GM19463 (cell line): ENCODE results near the gene RTN4R.
"Not testable (repeated sequence)": the region's sequence is repeated elsewhere in the genome, so short reads cannot be mapped to it uniquely, and the experiment has no call there.

Experiments
- ATAC-seq: cut with Tn5 transposase; IDR thresholded peaks from one replicate; pipeline ENCODE4 v1.9.1; 2021; ENCODE audit warnings: mild to moderate bottlenecking, moderate library complexity; ENCODE audit not compliant: unreplicated experiment

Gene RTN4R

GRCh38 chr22:20305894-20306645 lies 38.0 kb upstream of the RTN4R start:
- ATAC-seq = no peak

DNA sequence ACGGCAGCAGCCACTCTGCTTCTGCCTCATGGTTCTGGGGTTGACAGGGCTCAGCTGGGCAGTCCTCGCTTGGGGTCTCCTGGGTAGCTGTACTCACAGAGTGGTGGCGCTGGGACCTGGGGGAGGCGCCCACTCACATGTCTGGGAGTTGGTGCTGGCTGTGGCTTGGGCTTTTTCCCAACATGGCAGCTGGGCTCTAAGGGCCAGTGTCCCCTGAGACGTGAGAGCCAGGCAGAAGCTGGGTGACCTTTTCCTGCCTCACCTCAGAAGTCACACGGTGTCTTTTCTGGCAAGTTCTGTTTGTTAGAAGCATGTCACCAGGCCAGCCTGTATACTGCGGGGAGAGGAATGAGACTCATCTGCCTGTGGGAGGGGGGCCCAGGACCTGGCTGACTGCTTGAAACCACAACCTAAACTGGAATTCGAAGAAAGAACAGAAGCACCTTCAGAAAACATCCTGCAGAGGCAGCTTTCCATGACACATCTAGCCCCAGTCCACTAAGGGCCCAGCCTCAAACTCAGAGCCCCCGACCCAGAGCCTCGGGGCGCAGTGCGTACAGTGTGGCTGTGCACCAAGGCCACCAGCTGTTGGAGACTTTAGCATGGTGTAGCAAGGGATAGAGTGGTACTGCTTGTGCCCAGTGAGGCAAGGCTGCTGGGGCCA lies 37.2 kb upstream of the RTN4R start:
- not testable (repeated sequence) for ATAC-seq

GRCh38 chr22:20304646-20305045 lies 36.5 kb upstream of the RTN4R start:
- no peak for ATAC-seq

DNA sequence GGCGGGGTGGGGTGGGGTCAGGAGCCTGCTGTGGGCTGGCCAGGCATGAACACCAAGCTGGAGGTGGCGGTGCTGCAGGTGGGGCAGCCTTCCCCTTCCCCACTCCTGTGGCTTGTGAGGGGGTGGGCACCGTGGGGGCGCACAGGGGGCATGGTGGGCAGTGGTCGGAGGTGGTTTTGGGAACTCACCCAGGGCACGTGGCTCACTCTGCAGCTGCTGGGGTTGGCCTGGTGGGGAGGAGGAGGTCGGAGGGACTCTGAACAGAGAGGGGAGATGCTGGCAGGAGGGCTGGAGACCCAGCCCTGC lies 35.1 kb upstream of the RTN4R start:
- not testable (repeated sequence) for ATAC-seq

- no peak for ATAC-seq
These were observed 34.5 kb upstream of the RTN4R start for GRCh38 chr22:20302438-20303228.

DNA sequence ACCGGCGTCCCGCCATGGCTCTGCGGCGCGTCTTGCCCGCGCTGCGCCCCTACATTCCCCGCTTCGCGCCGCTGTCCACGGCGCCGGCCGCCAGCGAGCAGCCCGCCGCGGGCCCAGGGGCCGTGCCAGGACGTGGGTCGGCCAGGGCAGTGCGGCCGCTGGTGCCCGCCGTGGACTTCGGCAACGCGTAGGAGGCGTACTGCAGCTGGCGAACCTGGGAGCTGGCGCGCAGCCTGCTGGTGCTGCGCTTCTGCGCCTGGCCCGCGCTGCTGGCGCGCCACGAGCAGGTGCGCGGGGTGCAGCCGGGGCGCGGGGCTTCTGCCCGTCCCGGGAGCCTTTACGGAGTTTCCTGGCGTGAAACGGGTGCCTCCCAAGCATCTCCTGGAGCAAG lies 31.6 kb upstream of the RTN4R start:
- ATAC-seq = peak; percentile 33

DNA sequence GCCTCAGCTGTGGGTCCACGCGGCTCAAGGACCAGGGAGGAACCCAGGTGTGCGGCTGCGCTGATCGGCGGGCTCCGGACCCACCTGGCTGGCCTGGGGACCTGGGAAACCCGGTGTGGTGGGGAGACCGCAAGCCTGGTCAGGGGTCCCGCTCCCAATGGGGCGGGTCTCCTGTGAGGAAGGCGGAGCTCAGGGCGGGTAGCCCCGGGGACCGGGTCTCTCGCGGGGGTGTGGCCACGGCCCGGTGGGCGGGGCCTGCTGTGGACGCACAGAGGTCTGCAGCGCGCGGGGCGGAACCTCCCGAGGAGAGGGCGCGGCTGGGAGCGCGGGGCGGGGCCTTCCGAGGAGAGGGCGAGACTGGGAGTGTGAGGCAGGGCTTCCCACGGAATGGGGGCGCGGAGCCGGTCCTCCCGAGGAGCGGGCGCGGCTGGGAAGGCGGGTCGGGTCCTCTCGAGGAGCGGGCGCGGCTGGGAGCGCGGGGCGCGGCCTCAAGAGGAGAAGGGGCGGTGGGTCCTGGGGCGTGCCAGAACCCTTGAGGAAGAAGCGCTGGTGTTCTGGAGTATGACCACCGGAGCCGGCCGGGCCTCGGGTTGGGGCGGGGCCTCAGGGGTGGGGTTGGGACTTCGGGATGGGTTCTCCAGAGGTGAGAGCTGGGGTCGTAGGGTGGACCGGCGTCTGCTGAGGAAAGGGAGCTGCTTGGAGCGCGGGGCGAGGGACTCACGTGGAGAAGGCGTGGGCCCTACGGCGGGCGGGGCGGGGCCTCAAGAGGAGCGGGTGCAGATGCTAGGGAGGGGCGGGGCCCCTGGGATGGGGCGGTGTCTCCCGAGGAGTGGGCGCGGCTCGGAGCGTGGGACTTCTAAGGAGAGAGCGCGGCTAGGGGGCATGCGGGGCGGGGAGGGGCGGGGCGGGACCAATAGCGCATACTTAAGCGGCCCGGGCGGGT lies 31.0 kb upstream of the RTN4R start:
- peak; percentile 63 for ATAC-seq

- no peak for ATAC-seq
These were observed 30.1 kb upstream of the RTN4R start for GRCh38 chr22:20298110-20298802.

GRCh38 chr22:20297414-20298109 lies 29.4 kb upstream of the RTN4R start:
- ATAC-seq = no peak

GRCh38 chr22:20296598-20296997 lies 28.5 kb upstream of the RTN4R start:
- no peak for ATAC-seq

GRCh38 chr22:20295262-20296064 lies 27.3 kb upstream of the RTN4R start:
- ATAC-seq = no peak

- no peak for ATAC-seq
These were observed 24.6 kb upstream of the RTN4R start for GRCh38 chr22:20292673-20293232.

DNA sequence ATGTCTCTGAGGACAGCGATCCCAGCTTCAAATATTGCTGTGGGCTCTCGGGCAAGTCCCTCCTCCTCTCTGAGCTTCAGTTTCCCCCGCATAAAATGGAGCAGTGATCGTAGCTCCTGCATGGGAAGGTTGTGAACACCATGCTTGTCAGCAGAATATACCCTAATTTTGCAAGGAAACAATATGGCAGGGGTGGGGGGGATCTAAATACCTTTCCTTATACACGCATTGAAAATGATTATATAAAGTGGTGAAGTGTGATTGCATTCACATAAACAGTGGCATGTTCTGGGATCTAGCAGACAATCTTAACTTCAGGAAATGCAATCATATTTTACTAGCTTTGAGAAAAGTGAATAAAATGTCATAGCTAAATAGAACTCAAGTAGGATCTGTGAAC lies 24.0 kb upstream of the RTN4R start:
- ATAC-seq = no peak

- no peak for ATAC-seq
These were observed 23.5 kb upstream of the RTN4R start for GRCh38 chr22:20291604-20292063.

DNA sequence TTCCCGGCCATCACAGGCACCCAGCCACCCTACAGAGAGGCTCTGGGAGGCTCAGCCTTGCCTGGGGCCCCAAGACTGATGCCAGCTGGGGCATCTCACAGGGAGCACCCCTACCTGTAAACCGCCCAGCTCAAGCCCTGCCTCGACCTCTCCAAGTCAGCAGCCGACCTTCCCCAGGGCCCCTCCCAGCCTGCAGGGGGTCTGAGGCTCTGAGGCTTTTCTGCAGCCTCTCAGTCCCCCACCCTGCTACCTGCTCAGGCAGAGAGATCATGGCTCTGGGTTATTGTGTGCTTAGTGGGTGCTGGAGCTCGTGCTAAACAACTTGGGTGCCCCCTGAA lies 23.1 kb upstream of the RTN4R start:
- ATAC-seq = no peak

DNA sequence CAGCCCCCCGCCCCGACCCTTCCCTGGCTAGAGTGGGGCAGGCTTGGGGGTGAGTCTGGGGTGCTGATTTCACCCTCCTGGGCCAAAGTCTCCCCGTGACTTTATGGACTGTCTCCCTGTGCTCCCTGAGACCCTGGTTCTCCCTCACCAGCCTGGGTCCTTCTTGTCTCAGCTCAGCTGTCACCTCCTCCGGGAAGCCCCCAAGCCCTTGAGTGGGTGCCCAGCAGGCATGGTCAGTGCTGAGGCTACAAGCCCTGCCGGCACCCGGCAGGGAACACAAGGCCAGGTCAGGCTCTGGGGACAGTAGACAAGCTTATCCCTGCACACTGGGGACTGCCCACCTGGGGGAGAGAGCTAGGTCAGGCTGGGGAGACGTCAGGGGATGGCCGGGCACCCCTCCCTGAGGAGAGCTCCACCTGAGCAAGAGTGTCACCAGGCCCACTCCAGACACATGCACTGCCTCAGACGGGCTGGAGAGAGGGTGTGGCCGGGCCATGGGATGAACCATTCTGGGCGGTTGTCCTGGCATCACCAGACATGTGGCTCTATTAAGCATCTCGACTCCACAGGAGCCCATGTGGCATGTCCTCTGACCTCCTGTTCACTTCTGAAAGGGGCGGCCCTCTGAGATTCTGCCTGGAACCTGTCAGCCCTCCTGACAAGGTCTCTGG lies 22.6 kb upstream of the RTN4R start:
- ATAC-seq = no peak

- no peak for ATAC-seq
These were observed 21.9 kb upstream of the RTN4R start for GRCh38 chr22:20290045-20290392.
